Activated CD4-positive, alpha-beta T cell treated with anti-CD3 and anti-CD28 coated beads, Interleukin-2, amount 50 U/mL, for 1 hour (primary cell): Measurements from ENCODE around the gene FAT2.

Experiments used
- DNase-seq: peaks from one replicate; pipeline ENCODE4 v3.0.0-alpha.2; 2020

Gene FAT2

GRCh38 chr5:151553130-151553670 lies 37.9 kb downstream of the FAT2 start:
- no peak for DNase-seq

DNA sequence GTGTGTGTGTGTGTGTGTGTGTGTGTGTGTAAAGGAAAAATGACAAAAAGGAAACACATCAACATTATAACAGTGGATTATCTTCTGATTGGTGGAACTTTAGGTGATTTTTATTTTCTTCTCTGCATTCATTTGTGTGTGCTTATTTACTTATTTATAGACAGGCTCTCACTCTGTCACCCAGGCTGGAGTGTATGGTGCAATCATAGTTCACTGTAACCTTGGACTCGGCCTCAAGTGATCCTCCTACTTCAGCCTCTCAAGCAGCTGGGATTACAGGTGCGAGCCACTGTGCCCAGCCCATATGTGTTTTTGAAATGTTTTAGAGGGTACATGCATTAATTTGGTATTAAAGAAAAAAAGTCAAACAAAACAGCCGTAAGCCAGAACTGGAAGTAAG lies 39.1 kb downstream of the FAT2 start:
- DNase-seq, result no peak

- DNase-seq, result no peak
Observed at GRCh38 chr5:151550146-151550545, 41.0 kb downstream of the FAT2 start.

- no peak for DNase-seq
Observed at GRCh38 chr5:151549713-151550112, 41.4 kb downstream of the FAT2 start.

GRCh38 chr5:151547364-151547763 lies 43.8 kb downstream of the FAT2 start:
- no peak for DNase-seq

DNA sequence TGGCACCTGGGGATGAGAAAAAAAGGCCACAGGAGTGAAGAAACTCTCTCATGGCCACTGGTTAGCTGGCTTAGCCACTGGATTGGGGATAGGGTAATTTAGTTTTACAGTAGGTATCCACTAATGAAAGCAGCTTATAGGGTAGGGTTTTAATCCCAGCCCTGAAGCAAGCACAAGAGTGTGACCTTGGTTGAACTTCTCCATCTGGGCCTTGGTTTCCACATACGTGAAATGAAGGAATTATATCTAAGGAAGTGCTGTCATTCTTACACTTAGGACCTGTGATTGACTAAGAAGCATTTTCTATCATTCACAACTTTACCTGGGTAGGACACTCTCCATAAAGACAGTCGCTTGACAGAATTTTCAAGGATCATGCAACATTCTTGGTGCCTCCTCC lies 49.6 kb downstream of the FAT2 start:
- DNase-seq, result no peak
